OCI-LY7 (cell line): ENCODE results near the gene POT1. TPM values are rescaled to one million over a fixed set of nuclear protein-coding genes. Genes with fewer than 3 reads are reported as not detected.

Source experiments
- BruUV-seq: library from RNA; stranded (reverse); fragments of 400-500 nt; replicated peaks from 2 replicates; lab custom pipeline; 2021; lab: Mats Ljungman, UMichigan
- CTCF ChIA-PET: fragments of 300-600 bp; sonication (Branson Sonifier 250); formaldehyde crosslinking; loops from one replicate; lab custom pipeline; 2022; ENCODE audit warnings: antibody characterized with exemption; ENCODE audit not compliant: unreplicated experiment; lab: Charles Lee
- POLR2A ChIA-PET: fragments of 300-600 bp; sonication (Branson Sonifier 250); formaldehyde crosslinking; loops from one replicate; lab custom pipeline; 2022; ENCODE audit warnings: antibody characterized with exemption; lab: Charles Lee
- DNase-seq: peaks from one replicate; pipeline ENCODE4 v3.0.0-alpha.2; 2015; ENCODE audit warnings: low spot score
- H2AFZ ChIP-seq: fragments of 200-600 bp; sonication (generic), shearing (Covaris generic); 2 replicates; pipeline ENCODE4 v1.6.1; 2014; ENCODE audit warnings: mild to moderate bottlenecking, antibody characterized with exemption, low read length, moderate library complexity
- H3K27ac ChIP-seq: fragments of 200-600 bp; sonication (generic); 2 replicates; pipeline ENCODE4 v1.5.1; 2014; ENCODE audit warnings: mixed run types, low read depth, mild to moderate bottlenecking, moderate library complexity, low read length, inconsistent platforms; ENCODE audit not compliant: poor library complexity, severe bottlenecking
- H3K36me3 ChIP-seq: fragments of 200-600 bp; sonication (generic); 2 replicates; pipeline ENCODE4 v1.6.1; 2014; ENCODE audit warnings: mild to moderate bottlenecking, antibody characterized with exemption, low read length, moderate library complexity, mixed read lengths; ENCODE audit not compliant: insufficient read depth
- H3K4me1 ChIP-seq: fragments of 200-600 bp; sonication (generic); 2 replicates; pipeline ENCODE4 v1.5.1; 2014; ENCODE audit warnings: mild to moderate bottlenecking, low read length; ENCODE audit not compliant: insufficient read depth, poor library complexity, severe bottlenecking
- H3K4me2 ChIP-seq: fragments of 200-600 bp; sonication (generic); 2 replicates; pipeline ENCODE4 v1.6.1; 2014; ENCODE audit warnings: mild to moderate bottlenecking, low read length
- H3K4me3 ChIP-seq: fragments of 200-600 bp; sonication (generic); 2 replicates; pipeline ENCODE4 v1.5.1; 2014; ENCODE audit warnings: mild to moderate bottlenecking, low read depth, low read length; ENCODE audit not compliant: poor library complexity, severe bottlenecking
- H3K79me2 ChIP-seq: fragments of 200-600 bp; sonication (generic); 2 replicates; pipeline ENCODE4 v1.6.1; 2016; ENCODE audit warnings: low read depth, mild to moderate bottlenecking, low read length, moderate library complexity, mixed read lengths; ENCODE audit not compliant: insufficient read depth
- H3K9me2 ChIP-seq: fragments of 200-600 bp; sonication (generic); 2 replicates; pipeline ENCODE4 v1.6.1; 2016; ENCODE audit warnings: mild to moderate bottlenecking, low read length, mixed read lengths; ENCODE audit not compliant: insufficient read depth
- H3K9me3 ChIP-seq: fragments of 200-600 bp; sonication (generic); 2 replicates; pipeline ENCODE4 v1.6.1; 2014; ENCODE audit warnings: mild to moderate bottlenecking, mixed run types, low read length, mixed read lengths
- H4K20me1 ChIP-seq: fragments of 200-600 bp; sonication (generic); 2 replicates; pipeline ENCODE4 v1.6.1; 2014; ENCODE audit warnings: mild to moderate bottlenecking, antibody characterized with exemption, low read length, moderate library complexity, mixed read lengths; ENCODE audit not compliant: insufficient read depth
- EZH2phosphoT487 ChIP-seq: fragments of 200-600 bp; sonication (generic); IDR thresholded peaks from 2 replicates; pipeline ENCODE4 v1.6.1; 2018; ENCODE audit warnings: low read depth, borderline replicate concordance, mild to moderate bottlenecking, mixed run types, antibody characterized with exemption, low read length, moderate library complexity, mixed read lengths
- intact Hi-C: fragments of 100-400 bp; cut with micrococcal nuclease; formaldehyde crosslinking; loops from one replicate; pipeline ENCODE4 v1.10.0; 2022; ENCODE audit not compliant: unreplicated experiment
- total RNA-seq, 2 experiments: library from RNA; depleted of rRNA in 1 of 2; stranded (reverse); fragments of >200 nt in 1 of 2; shearing (Covaris generic) in 1 of 2; gene quantifications; 2 replicates each; pipeline ENCODE4 v1.2.3, GENCODE V29; 2014 to 2022
- TF ChIP-seq, protein P1 (sequence below): fragments of 200-600 bp; sonication (generic); conservative IDR thresholded peaks from 2 replicates; pipeline ENCODE4 v1.5.1; 2014; ENCODE audit warnings: mild to moderate bottlenecking, antibody characterized with exemption, low read length, moderate library complexity, mixed read lengths

The POT1 gene
- total RNA-seq, 2 experiments from 2014 or later: 34.7 to 46.5 TPM

DNA sequence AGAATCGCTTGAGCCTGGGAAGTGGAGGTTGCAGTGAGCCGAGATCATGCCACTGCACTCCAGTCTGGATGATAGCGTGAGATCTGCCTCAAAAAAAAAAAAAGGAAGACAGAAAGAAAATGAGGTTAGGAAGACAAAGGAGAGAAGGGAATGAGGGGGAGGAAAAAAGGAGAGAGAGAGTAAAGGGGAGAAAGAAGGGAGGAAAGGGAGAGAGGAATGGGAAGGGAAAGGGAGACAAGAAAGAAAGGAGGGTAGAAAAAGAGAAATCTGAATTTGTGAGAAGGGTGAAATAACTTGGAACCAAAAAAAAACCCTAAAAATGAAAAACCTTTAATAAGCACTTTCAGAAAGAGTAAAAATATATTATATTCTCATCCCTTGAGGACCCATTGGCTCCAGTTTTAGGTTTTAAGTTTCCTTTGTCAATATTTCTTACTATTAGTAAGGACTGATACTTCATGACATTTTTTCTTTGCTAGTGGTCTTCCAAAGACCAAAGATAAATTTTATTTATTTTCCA lies 54.9 kb downstream of the POT1 start:
- H3K27ac ChIP-seq: no peak overlapping the region
- no peak overlapping the region for H3K4me3 ChIP-seq
- H4K20me1 ChIP-seq: no peaks in the 10 kb centered on the region
- no peak overlapping the region for H2AFZ ChIP-seq
- ChIA-PET POLR2A (no interaction called here), CTCF (no interaction called here)
- H3K36me3 ChIP-seq: no peaks in the 10 kb centered on the region
- no TSS peak for BruUV-seq
- H3K9me2 ChIP-seq: no peaks in the 10 kb centered on the region
- H3K9me3 ChIP-seq: no peaks in the 10 kb centered on the region
- no peaks in the 10 kb centered on the region for H3K79me2 ChIP-seq
- no peak for TF ChIP-seq EZH2phosphoT487
- H3K4me1 ChIP-seq: no peaks in the 10 kb centered on the region
- no peak overlapping the region for H3K4me2 ChIP-seq
- DNase-seq: no peak
- intact Hi-C loops: no loop called here

DNA sequence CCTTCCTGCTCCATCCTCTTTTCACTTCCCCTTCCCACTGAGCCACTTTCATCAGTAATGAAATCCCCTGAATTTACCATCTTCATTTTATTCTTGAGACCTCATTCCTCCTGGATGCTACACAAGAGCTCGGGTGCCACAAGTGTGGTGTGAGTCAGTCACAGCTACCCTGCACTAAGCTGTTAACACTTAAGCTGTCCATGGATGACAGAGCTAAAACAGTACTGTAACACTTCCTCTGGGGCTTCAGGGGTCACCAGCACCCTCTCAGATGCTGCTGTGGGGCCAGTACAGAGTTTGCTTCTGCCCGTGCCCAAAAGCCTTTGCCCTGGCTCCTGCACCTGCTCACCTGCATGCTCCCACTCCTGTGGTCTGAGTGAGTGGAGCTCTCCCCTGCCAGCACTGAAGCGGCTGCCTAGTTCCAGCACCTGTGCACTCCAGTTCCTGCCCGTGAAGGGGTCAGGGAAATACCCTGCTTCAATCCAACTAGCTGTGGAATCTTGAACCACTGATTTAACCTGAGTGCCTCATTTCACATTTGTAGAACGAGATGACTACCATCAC lies 71.9 kb downstream of the POT1 start:
- H3K79me2 ChIP-seq: no peaks in the 10 kb centered on the region
- 0 out of 2 replicates have a peak, but pooled peaks cover 6% of the 10 kb centered on the region for H3K9me3 ChIP-seq
- peaks cover 31% of the 10 kb centered on the region for H3K36me3 ChIP-seq
- H3K4me1 ChIP-seq: no peaks in the 10 kb centered on the region
- H3K4me3 ChIP-seq: no peak overlapping the region
- no peak for DNase-seq
- CTCF ChIA-PET: interaction anchor here (1.2 kb wide), 1 partner anchor 11 kb away, joined by 3 read pairs; no protein-coding TSS in a partner anchor
- POLR2A ChIA-PET: interaction anchor here (0.6 to 0.7 kb wide), 2 partner anchors 81 to 683 kb away, joined by 4 to 5 read pairs; no protein-coding TSS in a partner anchor
- H3K4me2 ChIP-seq: no peak overlapping the region
- H3K9me2 ChIP-seq: no peaks in the 10 kb centered on the region
- no TSS peak for BruUV-seq
- H3K27ac ChIP-seq: no peak overlapping the region
- no peaks in the 10 kb centered on the region for H4K20me1 ChIP-seq
- no peak overlapping the region for H2AFZ ChIP-seq
- intact Hi-C loops: loop anchor here (10.0 kb wide), 1 partner anchor 703 kb away; no protein-coding TSS in a partner anchor
- TF ChIP-seq, protein P1, sequence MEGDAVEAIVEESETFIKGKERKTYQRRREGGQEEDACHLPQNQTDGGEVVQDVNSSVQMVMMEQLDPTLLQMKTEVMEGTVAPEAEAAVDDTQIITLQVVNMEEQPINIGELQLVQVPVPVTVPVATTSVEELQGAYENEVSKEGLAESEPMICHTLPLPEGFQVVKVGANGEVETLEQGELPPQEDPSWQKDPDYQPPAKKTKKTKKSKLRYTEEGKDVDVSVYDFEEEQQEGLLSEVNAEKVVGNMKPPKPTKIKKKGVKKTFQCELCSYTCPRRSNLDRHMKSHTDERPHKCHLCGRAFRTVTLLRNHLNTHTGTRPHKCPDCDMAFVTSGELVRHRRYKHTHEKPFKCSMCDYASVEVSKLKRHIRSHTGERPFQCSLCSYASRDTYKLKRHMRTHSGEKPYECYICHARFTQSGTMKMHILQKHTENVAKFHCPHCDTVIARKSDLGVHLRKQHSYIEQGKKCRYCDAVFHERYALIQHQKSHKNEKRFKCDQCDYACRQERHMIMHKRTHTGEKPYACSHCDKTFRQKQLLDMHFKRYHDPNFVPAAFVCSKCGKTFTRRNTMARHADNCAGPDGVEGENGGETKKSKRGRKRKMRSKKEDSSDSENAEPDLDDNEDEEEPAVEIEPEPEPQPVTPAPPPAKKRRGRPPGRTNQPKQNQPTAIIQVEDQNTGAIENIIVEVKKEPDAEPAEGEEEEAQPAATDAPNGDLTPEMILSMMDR: no peak
- no peak for TF ChIP-seq EZH2phosphoT487

DNA sequence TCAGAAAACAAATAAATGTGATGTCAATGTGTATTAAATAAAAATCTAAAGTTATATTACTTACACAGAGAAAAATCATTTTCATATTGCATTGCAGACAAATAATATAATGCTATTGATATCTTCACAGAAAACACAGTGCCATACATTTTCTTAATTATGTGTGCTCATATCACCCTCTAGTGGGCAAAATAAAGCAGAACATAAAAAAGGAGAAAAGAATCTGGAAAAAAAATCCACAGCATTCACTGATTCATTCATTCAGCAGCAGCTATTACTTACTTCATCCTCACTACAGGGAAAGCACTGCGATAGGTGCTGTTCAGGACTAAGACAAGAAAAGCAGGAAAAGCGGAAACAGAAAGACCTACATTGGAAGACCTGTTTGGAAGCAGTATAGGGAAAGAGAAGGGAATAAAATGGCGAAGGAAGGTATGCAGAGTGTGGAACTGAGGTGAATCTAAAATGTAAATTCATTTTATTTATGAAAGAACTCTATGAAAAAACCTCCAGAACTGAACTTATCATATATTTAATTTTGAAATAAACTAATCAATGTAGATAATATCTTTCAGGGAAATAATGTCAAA lies 73.2 kb downstream of the POT1 start:
- ChIA-PET CTCF (no interaction called here), POLR2A (no interaction called here)
- no peak for TF ChIP-seq EZH2phosphoT487
- TF ChIP-seq, protein P1: peak; percentile 86

More for the DNA sequence above, 73.2 kb downstream of the POT1 start:
- H2AFZ ChIP-seq: no peak overlapping the region
- 0 out of 2 replicates have a peak, but pooled peaks cover 6% of the 10 kb centered on the region for H3K9me3 ChIP-seq
- H3K79me2 ChIP-seq: no peaks in the 10 kb centered on the region
- peak; percentile 37 for DNase-seq
- BruUV-seq: no TSS peak
- H3K9me2 ChIP-seq: no peaks in the 10 kb centered on the region
- no peak overlapping the region for H3K27ac ChIP-seq
- no peak overlapping the region for H3K4me2 ChIP-seq
- H4K20me1 ChIP-seq: no peaks in the 10 kb centered on the region
- no peak overlapping the region for H3K4me3 ChIP-seq
- no peaks in the 10 kb centered on the region for H3K4me1 ChIP-seq
- intact Hi-C loops: loop anchor here (10.0 kb wide), 1 partner anchor 702 kb away; no protein-coding TSS in a partner anchor
- peaks cover 40% of the 10 kb centered on the region for H3K36me3 ChIP-seq
